ENCODE results near the gene NADK2. TPM values are rescaled to one million over a fixed set of nuclear protein-coding genes. Genes with fewer than 3 reads are reported as not detected.

The NADK2 gene
- total and polyA plus RNA-seq, 9 of the 15 experiments (the other 6 are each of a cell fraction or from before 2014, with no cell fraction given) = 10.6 to 41.0 (median 24.0) TPM

DNA sequence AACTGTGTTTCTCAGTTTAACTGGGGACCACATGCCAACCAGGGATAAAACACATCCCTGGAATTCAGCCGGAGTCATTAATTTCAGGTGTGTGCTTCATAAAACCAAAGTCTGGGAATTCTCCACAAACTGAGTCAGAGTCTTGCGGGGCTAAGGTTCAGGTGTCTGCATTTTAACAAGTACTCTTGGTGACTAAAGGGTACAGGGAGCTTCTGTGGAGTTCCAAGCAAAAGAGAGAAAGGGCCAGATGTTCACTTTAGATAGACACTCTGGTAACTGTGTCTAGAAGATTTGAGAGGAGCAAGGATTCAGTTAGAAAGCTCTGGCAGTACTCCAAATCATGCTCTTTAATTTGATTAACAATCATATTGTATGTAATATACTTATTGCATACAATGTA is 4.0 kb downstream of the NADK2 start (continued):
- peak; percentile 75 for TF ChIP-seq PML (IDR thresholded peaks at IDR 0.05; ENCODE audit: low read length)
- peak; percentile 94 for TF ChIP-seq ARID1B (IDR thresholded peaks at IDR 0.05)
- no peak for TF ChIP-seq NFE2L1 (tag; IDR thresholded peaks at IDR 0.05; ENCODE audit: borderline replicate concordance, low read depth)
- TF ChIP-seq TBL1XR1 (IDR thresholded peaks at IDR 0.05; ENCODE audit: low read length in 2 of 2) = 0 out of 4 replicates have a peak, but pooled peaks of 1 of the 2 experiments have one; percentile 27
- TF ChIP-seq CREB5 (CRISPR knock-in tag; IDR thresholded peaks at IDR 0.05) = no peak
- no peak for TF ChIP-seq NR4A1 (CRISPR knock-in tag; IDR thresholded peaks at IDR 0.05)
- TF ChIP-seq NR4A1 (tag; IDR thresholded peaks at IDR 0.05) = no peak
- no peak for TF ChIP-seq ZNF41 (CRISPR knock-in tag; conservative IDR thresholded peaks at IDR 0.05)
- TF ChIP-seq RHOXF2B (CRISPR knock-in tag; conservative IDR thresholded peaks at IDR 0.05) = no peak
- TF ChIP-seq POLR2AphosphoS5 (IDR thresholded peaks at IDR 0.05; ENCODE audit: control insufficient read depth, insufficient read depth, low read depth, low read length) = peak; percentile 73
- peak; percentile 23 to 49; a peak in 2 of 4 replicates for TF ChIP-seq TRIM24 (IDR thresholded peaks at IDR 0.05)

- peaks cover 17 to 41% of the 10 kb centered on the region in 2 experiments; a peak in 4 of 5 replicates for H3K4me1 ChIP-seq (replicated peaks in 1 of 2; ENCODE audit: control insufficient read depth in 2 of 2, insufficient read depth in 2 of 2, low read length in 2 of 2)
- DNase-seq (ENCODE audit: extremely low read depth in 1 of 4, low spot score in 3 of 4) (no peak), ATAC-seq (no peak), FAIRE-seq (no peak)
- H2AFZ ChIP-seq (ENCODE audit: low read depth, low read length) = no peak overlapping the region
- no peaks in the 10 kb centered on the region for H3K9me1 ChIP-seq (ENCODE audit: control insufficient read depth, insufficient read depth, low read length)
- intact Hi-C loops (cut with micrococcal nuclease) = loop anchor here (10.0 kb wide), 1 partner anchor 638 kb away; the partner anchor contains the start of gene NIPBL
- H4K20me1 ChIP-seq (replicated peaks; ENCODE audit: control insufficient read depth, insufficient read depth, low read length) = no peaks in the 10 kb centered on the region
- no peaks in the 10 kb centered on the region for H3K27me3 ChIP-seq (ENCODE audit: control insufficient read depth in 2 of 2, insufficient read depth in 2 of 2, low read length in 2 of 2)
- ChIA-PET CTCF (ENCODE audit: low intra/inter-chr PET ratio) (no interaction called here), POLR2A (interaction anchor here (1.0 to 9.0 kb wide), 6 partner anchors 7 to 265 kb away, joined by 3 to 71 read pairs (median 4); no protein-coding TSS in a partner anchor)
- H3K27ac ChIP-seq (ENCODE audit: extremely low read depth, low read depth, low read length) = peak overlapping the region; percentile 54; the same call in 1 of the 3 replicates
- H3K4me3 ChIP-seq = no peak overlapping the region
- peaks cover 75% of the 10 kb centered on the region for H3K79me2 ChIP-seq (ENCODE audit: control insufficient read depth, insufficient read depth, low read length)
- H3K36me3 ChIP-seq (ENCODE audit: control insufficient read depth, insufficient read depth, low read length) = 0 out of 3 replicates have a peak, but pooled peaks cover 3% of the 10 kb centered on the region
- no peaks in the 10 kb centered on the region for H3K9me3 ChIP-seq (replicated peaks; ENCODE audit: control insufficient read depth, insufficient read depth, low read depth, low read length)
- BruUV-seq (replicated peaks) = no TSS peak
- in situ Hi-C loops (cut with MboI) = no loop called here
- H3K9ac ChIP-seq (ENCODE audit: insufficient read depth in 1 of 2, low read depth in 2 of 2, low read length in 2 of 2) = no peak overlapping the region
- no peak overlapping the region for H3K4me2 ChIP-seq (ENCODE audit: insufficient read depth, low read length)
- TF ChIP-seq, protein P1, sequence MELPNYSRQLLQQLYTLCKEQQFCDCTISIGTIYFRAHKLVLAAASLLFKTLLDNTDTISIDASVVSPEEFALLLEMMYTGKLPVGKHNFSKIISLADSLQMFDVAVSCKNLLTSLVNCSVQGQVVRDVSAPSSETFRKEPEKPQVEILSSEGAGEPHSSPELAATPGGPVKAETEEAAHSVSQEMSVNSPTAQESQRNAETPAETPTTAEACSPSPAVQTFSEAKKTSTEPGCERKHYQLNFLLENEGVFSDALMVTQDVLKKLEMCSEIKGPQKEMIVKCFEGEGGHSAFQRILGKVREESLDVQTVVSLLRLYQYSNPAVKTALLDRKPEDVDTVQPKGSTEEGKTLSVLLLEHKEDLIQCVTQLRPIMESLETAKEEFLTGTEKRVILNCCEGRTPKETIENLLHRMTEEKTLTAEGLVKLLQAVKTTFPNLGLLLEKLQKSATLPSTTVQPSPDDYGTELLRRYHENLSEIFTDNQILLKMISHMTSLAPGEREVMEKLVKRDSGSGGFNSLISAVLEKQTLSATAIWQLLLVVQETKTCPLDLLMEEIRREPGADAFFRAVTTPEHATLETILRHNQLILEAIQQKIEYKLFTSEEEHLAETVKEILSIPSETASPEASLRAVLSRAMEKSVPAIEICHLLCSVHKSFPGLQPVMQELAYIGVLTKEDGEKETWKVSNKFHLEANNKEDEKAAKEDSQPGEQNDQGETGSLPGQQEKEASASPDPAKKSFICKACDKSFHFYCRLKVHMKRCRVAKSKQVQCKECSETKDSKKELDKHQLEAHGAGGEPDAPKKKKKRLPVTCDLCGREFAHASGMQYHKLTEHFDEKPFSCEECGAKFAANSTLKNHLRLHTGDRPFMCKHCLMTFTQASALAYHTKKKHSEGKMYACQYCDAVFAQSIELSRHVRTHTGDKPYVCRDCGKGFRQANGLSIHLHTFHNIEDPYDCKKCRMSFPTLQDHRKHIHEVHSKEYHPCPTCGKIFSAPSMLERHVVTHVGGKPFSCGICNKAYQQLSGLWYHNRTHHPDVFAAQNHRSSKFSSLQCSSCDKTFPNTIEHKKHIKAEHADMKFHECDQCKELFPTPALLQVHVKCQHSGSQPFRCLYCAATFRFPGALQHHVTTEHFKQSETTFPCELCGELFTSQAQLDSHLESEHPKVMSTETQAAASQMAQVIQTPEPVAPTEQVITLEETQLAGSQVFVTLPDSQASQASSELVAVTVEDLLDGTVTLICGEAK (IDR thresholded peaks at IDR 0.05) = peak; percentile 54; the same call in 1 of the 2 replicates
- TF ChIP-seq, protein P1 (CRISPR knock-in tag; IDR thresholded peaks at IDR 0.05) = no peak
Measured at GRCh38 chr5:36236801-36237200, 4.9 kb downstream of the NADK2 start.

Measured in K562 (cell line).